NT2/D1 (cell line): Measurements from ENCODE around the gene MTG1.

Experiments
- SUZ12 ChIP-seq: IDR thresholded peaks from 2 replicates; pipeline ENCODE4 v1.6.1; 2011; ENCODE audit not compliant: insufficient read length, insufficient read depth; ENCODE audit errors: extremely low read depth
- ZNF274 ChIP-seq: IDR thresholded peaks from 2 replicates; pipeline ENCODE4 v1.6.1; 2011; ENCODE audit warnings: mild to moderate bottlenecking, low read depth, low read length

DNA sequence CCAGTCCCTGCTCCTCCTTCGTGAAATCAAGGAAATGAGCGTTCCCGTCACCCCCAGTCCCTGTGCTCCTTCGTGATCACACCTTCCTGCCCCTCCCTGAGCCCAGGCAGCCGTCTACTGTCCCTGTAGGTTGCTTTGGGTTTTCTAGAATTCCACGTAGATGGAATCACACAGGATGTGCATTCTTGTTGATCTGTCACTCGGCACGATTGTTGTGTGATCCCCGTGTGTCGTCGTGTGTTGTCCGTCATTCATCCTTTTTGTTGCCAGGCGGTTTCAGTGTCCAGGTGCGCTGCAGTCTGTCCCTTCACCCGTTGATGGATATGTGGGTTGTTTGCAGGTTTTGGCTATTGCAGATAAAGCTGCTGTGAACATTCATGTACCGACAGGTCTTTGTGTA, 9.4 kb downstream of the MTG1 start:
- TF ChIP-seq SUZ12 (no peak), ZNF274 (no peak)
